Subcutaneous abdominal adipose tissue (tissue), 5 donors: ENCODE measurements around the gene FAM185A.
"Not testable (repeated sequence)": the region's sequence is repeated elsewhere in the genome, so short reads cannot be mapped to it uniquely, and the experiment has no call there.

Experiments used
- H3K27ac ChIP-seq: one replicate; pipeline ENCODE4 v1.7.0; 2013; ENCODE audit warnings: low read depth, mild to moderate bottlenecking, inconsistent platforms, low read length, moderate library complexity
- H3K27me3 ChIP-seq, 5 donors: one replicate each; pipeline ENCODE4 v1.7.0; 2013; ENCODE audit warnings: low read length in 5 of 5, inconsistent platforms in 1 of 5; ENCODE audit not compliant: control insufficient read depth in 5 of 5, insufficient read depth in 4 of 5
- H3K36me3 ChIP-seq, 5 donors: one replicate each; pipeline ENCODE4 v1.7.0; 2013; ENCODE audit warnings: low read length in 5 of 5; ENCODE audit not compliant: control insufficient read depth in 5 of 5, insufficient read depth in 5 of 5
- H3K4me1 ChIP-seq, 5 donors: one replicate each; pipeline ENCODE4 v1.7.0; 2013; ENCODE audit warnings: low read length in 5 of 5, mild to moderate bottlenecking in 3 of 5, moderate library complexity in 1 of 5; ENCODE audit not compliant: control insufficient read depth in 5 of 5, insufficient read depth in 5 of 5
- H3K4me3 ChIP-seq, 5 donors: one replicate each; pipeline ENCODE4 v1.7.0; 2013; ENCODE audit warnings: low read length in 5 of 5, low read depth in 1 of 5
- H3K9ac ChIP-seq, 5 donors: one replicate each; pipeline ENCODE4 v1.7.0; 2013; ENCODE audit warnings: low read length in 5 of 5, mild to moderate bottlenecking in 4 of 5, moderate library complexity in 3 of 5
- H3K9me3 ChIP-seq, 5 donors: one replicate each; pipeline ENCODE4 v1.7.0; 2013; ENCODE audit warnings: low read length in 5 of 5; ENCODE audit not compliant: control insufficient read depth in 5 of 5
- donor health status: healthy.
- donor health status: healthy.
- donor health status: healthy.
- donor health status: healthy.
- donor health status: healthy.

FAM185A gene

GRCh38 chr7:102776217-102776616 is 27.4 kb downstream of the FAM185A start:
- H3K4me3 ChIP-seq, H3K27me3 ChIP-seq, H3K9me3 ChIP-seq, H3K36me3 ChIP-seq, H3K9ac ChIP-seq, H3K4me1 ChIP-seq, H3K27ac ChIP-seq: not testable (repeated sequence)

DNA sequence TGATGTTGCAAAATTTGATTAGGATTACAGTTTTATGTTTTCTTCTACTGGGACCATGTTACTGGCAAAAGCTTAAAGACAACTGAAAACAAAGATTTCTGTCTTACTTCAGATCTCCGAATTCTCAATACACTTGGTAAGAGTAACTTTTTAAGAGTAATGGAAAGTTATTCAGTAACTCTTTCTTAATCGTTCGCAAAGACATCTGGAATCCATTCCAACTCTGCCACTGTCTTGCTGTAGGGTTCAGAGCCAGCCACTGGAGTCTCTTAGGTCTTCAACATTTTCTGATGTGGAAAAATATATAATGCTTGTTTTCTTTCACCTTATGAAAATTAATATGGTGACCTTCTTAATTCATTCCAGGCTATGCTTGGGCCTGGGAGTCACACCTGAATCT is 29.9 kb downstream of the FAM185A start:
- not testable (repeated sequence) for H3K27me3 ChIP-seq, H3K4me3 ChIP-seq, H3K27ac ChIP-seq, H3K4me1 ChIP-seq, H3K36me3 ChIP-seq, H3K9me3 ChIP-seq, H3K9ac ChIP-seq

- not testable (repeated sequence) for H3K36me3 ChIP-seq, H3K9me3 ChIP-seq, H3K27ac ChIP-seq, H3K27me3 ChIP-seq, H3K9ac ChIP-seq, H3K4me3 ChIP-seq, H3K4me1 ChIP-seq
Measured at GRCh38 chr7:102780926-102781325, 32.1 kb downstream of the FAM185A start.

DNA sequence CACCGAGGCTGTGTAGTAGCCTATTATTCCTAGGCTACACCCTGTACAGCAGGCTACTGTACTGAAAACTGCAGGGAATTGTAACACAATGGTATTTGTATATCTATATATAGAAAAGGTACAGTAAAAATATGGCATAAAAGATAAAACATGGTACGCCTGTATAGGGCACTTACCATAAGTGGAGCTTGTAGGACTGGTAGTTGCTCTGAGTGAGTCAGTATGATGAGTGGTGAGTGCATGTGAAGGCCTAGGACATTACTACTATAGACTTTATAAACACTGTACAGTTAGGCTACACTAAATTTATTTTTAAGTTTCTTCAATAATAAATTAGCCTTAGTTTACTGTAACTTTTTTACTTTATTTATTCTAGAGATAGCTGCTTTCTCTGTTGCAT is 40.0 kb downstream of the FAM185A start:
- H3K9ac ChIP-seq, H3K27me3 ChIP-seq, H3K9me3 ChIP-seq, H3K4me1 ChIP-seq, H3K27ac ChIP-seq, H3K4me3 ChIP-seq, H3K36me3 ChIP-seq: not testable (repeated sequence)

GRCh38 chr7:102790364-102791100 is 41.7 kb downstream of the FAM185A start:
- not testable (repeated sequence) for H3K9me3 ChIP-seq, H3K27me3 ChIP-seq, H3K9ac ChIP-seq, H3K36me3 ChIP-seq, H3K4me1 ChIP-seq, H3K4me3 ChIP-seq, H3K27ac ChIP-seq

DNA sequence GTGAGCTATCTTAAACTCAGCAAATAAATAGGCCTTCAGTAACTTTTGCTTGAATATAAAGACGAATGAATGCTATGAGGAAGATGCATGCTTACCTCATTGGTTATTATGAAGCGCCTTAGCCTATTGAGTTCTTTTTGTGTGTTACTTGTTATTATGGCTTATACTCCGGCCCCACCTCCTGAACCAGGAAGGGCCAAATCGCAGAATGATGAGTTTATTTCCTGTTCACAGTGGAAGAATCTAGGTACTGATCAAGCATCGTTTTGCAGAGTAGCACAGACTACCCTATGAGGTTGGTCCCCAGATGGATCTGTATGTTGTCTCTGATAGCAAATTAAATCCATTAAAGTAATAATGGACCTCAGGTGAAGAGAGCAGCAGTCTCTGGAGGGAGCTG is 42.6 kb downstream of the FAM185A start:
- H3K27ac ChIP-seq, H3K27me3 ChIP-seq, H3K9ac ChIP-seq, H3K4me3 ChIP-seq, H3K9me3 ChIP-seq, H3K36me3 ChIP-seq, H3K4me1 ChIP-seq: not testable (repeated sequence)

DNA sequence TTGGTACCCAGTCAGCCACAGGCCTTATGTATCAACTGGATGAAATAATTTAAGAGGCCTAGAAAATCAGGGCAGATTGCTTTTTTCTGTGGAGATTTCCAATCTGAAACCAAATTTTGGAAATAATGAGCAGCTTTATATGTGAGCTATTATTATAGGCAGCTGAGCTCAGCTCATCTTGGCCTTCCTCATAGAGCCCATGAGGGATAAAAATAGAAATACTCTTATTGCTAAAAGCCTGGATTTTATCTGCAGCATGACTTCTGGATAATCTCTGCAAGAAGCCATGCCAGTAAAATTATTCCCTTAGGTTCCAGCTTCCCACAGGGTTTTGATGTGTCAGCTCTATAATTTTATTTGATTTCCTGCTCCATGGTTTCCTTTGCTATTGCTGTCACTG is 43.0 kb downstream of the FAM185A start:
- H3K9ac ChIP-seq, H3K27me3 ChIP-seq, H3K4me1 ChIP-seq, H3K4me3 ChIP-seq, H3K36me3 ChIP-seq, H3K9me3 ChIP-seq, H3K27ac ChIP-seq: not testable (repeated sequence)

GRCh38 chr7:102794567-102794966 is 45.8 kb downstream of the FAM185A start:
- H3K27me3 ChIP-seq, H3K36me3 ChIP-seq, H3K9me3 ChIP-seq, H3K9ac ChIP-seq, H3K27ac ChIP-seq, H3K4me1 ChIP-seq, H3K4me3 ChIP-seq: not testable (repeated sequence)

DNA sequence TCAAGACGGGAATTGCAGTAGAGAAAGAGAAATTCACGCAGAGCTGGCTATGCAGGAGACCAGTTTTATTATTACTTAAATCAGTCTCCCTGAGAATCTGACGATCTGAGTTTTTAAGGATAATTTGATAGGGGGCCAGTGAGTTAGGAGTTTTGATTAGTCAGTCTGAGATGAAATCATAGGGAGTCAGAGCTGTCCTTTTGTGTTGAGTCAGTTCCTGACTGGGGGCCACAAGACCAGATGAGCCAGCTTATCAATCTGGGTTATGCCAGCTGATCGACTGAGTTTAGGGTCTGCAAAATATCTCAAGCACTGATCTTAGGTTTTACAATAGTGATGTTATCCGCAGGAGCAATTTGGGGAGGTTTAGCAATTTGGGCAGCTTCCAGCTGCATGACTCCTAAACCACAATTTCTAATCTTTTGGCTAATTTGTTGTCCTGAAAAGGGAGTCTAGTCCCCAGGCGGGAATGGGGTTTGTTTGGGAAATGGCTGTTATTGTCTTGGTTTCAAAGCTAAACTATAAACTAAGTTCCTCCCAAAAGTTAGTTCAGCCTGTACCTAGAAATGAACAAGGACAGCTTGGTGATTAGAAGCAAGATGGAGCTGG is 47.3 kb downstream of the FAM185A start:
- not testable (repeated sequence) for H3K9me3 ChIP-seq, H3K4me3 ChIP-seq, H3K27ac ChIP-seq, H3K9ac ChIP-seq, H3K4me1 ChIP-seq, H3K36me3 ChIP-seq, H3K27me3 ChIP-seq

DNA sequence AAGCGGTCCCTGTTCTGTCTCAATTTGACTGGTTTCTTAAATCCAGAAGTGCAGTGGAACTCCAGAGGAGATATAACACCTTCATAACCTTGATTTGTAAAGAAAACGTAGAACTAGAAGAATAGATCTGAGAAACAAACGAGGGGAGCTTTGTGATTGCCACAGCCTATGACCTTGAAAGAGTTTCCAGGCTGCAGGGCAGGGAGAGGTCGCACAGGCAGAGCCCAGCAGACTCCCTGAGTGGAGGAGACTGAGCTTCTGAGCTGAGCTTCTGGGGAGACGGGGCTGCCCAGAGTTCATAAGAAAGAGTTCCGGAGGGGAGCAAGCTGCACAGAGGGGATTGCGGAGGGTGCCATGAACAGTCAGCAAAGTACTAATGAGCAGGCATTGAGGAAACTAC is 57.8 kb downstream of the FAM185A start:
- Histone ChIP-seq H3K9ac (no peak overlapping the region), H3K4me1 (peaks cover 0 to 3% (median under 1%) of the 10 kb centered on the region in 5 donors), H3K36me3 (peaks cover 0 to 11% (median 4%) of the 10 kb centered on the region in 5 donors)

More for the DNA sequence above, 57.8 kb downstream of the FAM185A start:
- H3K27me3 ChIP-seq = no peaks in the 10 kb centered on the region
- H3K27ac ChIP-seq = no peak overlapping the region
- no peaks in the 10 kb centered on the region for H3K9me3 ChIP-seq
- H3K4me3 ChIP-seq = no peak overlapping the region
